Measurements from ENCODE around the gene NUDT13. TPM values are rescaled to one million over a fixed set of nuclear protein-coding genes. Genes with fewer than 3 reads are reported as not detected.
A peak's percentile ranks its signal among the peaks of the same experiment; 100 is the strongest.
"Not testable (repeated sequence)": the region's sequence is repeated elsewhere in the genome, so short reads cannot be mapped to it uniquely, and the experiment has no call there.

Gene NUDT13
- total RNA-seq, 2 donors from 2014 or later = 0.18 to 1.2 TPM

GRCh38 chr10:73134727-73135126 is 24.5 kb downstream of the NUDT13 start:
- no peak overlapping the region for H3K27ac Mint-ChIP-seq
- peaks cover 0 to 8% of the 10 kb centered on the region in 2 donors for H3K36me3 Mint-ChIP-seq

GRCh38 chr10:73136627-73137026 is 26.4 kb downstream of the NUDT13 start:
- ATAC-seq (no peak), DNase-seq (ENCODE audit: low spot score in 2 of 2) (no peak)
- Mint-ChIP-seq H3K27ac (no peak overlapping the region), H3K36me3 (peaks cover 0 to 8% of the 10 kb centered on the region in 2 donors), H3K9me3 (no peaks in the 10 kb centered on the region)

More at GRCh38 chr10:73134727-73135126, 24.5 kb downstream of the NUDT13 start:
- ATAC-seq (no peak), DNase-seq (ENCODE audit: low spot score in 2 of 2) (no peak)
- H3K9me3 Mint-ChIP-seq = no peaks in the 10 kb centered on the region

GRCh38 chr10:73139251-73139650 is 29.0 kb downstream of the NUDT13 start:
- ATAC-seq (no peak), DNase-seq (ENCODE audit: low spot score in 2 of 2) (no peak)
- peak overlapping the region in 1 of 2 donors; percentile 92 for H3K27ac Mint-ChIP-seq
- no peaks in the 10 kb centered on the region for H3K9me3 Mint-ChIP-seq
- peaks cover 0 to 4% of the 10 kb centered on the region in 2 donors for H3K36me3 Mint-ChIP-seq

- ATAC-seq (no peak), DNase-seq (ENCODE audit: low spot score in 2 of 2) (no peak)
- H3K9me3 Mint-ChIP-seq = no peaks in the 10 kb centered on the region
- no peaks in the 10 kb centered on the region for H3K36me3 Mint-ChIP-seq
- H3K27ac Mint-ChIP-seq = no peak overlapping the region
Measured at GRCh38 chr10:73141603-73142002, 31.3 kb downstream of the NUDT13 start.

- DNase-seq (ENCODE audit: low spot score in 2 of 2); H3K27ac Mint-ChIP-seq; H3K9me3 Mint-ChIP-seq; ATAC-seq: not testable (repeated sequence)
- H3K36me3 Mint-ChIP-seq = peaks cover 5 to 20% of the 10 kb centered on the region in 2 donors
Measured at GRCh38 chr10:73150633-73151413, 40.6 kb downstream of the NUDT13 start.

GRCh38 chr10:73152009-73152408 is 41.8 kb downstream of the NUDT13 start:
- Mint-ChIP-seq H3K36me3 (peaks cover 5 to 20% of the 10 kb centered on the region in 2 donors), H3K27ac (no peak overlapping the region), H3K9me3 (no peaks in the 10 kb centered on the region)
- no peak for DNase-seq (ENCODE audit: low spot score in 2 of 2)
- ATAC-seq = no peak

GRCh38 chr10:73156054-73156453 is 45.8 kb downstream of the NUDT13 start:
- no peaks in the 10 kb centered on the region for H3K9me3 Mint-ChIP-seq
- DNase-seq (ENCODE audit: low spot score in 2 of 2) (no peak), ATAC-seq (no peak)
- H3K36me3 Mint-ChIP-seq = peaks cover 5 to 13% of the 10 kb centered on the region in 2 donors
- no peak overlapping the region for H3K27ac Mint-ChIP-seq

- no peak overlapping the region for H3K27ac Mint-ChIP-seq
- ATAC-seq (peak in 1 of 2 donors; percentile 53), DNase-seq (ENCODE audit: low spot score in 2 of 2) (peak in 1 of 2 donors; percentile 51)
- H3K9me3 Mint-ChIP-seq = no peaks in the 10 kb centered on the region
- H3K36me3 Mint-ChIP-seq = peaks cover 0 to 12% of the 10 kb centered on the region in 2 donors
Measured at GRCh38 chr10:73159038-73159648, 48.9 kb downstream of the NUDT13 start.

GRCh38 chr10:73161079-73161478 is 50.8 kb downstream of the NUDT13 start:
- H3K9me3 Mint-ChIP-seq = no peaks in the 10 kb centered on the region
- H3K36me3 Mint-ChIP-seq = peaks cover 3 to 18% of the 10 kb centered on the region in 2 donors
- H3K27ac Mint-ChIP-seq = peak overlapping the region in 1 of 2 donors; percentile 48
- no peak for DNase-seq (ENCODE audit: low spot score in 2 of 2)
- no peak for ATAC-seq

- Mint-ChIP-seq H3K9me3 (no peaks in the 10 kb centered on the region), H3K27ac (peak overlapping the region in 1 of 2 donors; percentile 48), H3K36me3 (peaks cover 5 to 22% of the 10 kb centered on the region in 2 donors)
- ATAC-seq (no peak), DNase-seq (ENCODE audit: low spot score in 2 of 2) (no peak)
Measured at GRCh38 chr10:73161662-73162061, 51.4 kb downstream of the NUDT13 start.

- Mint-ChIP-seq H3K9me3 (no peaks in the 10 kb centered on the region), H3K36me3 (peaks cover 18 to 36% of the 10 kb centered on the region in 2 donors), H3K27ac (peak overlapping the region in 1 of 2 donors; percentile 26)
- ATAC-seq (no peak), DNase-seq (ENCODE audit: low spot score in 2 of 2) (no peak)
Measured at GRCh38 chr10:73163096-73163495, 52.8 kb downstream of the NUDT13 start.

- Mint-ChIP-seq H3K9me3 (no peaks in the 10 kb centered on the region), H3K36me3 (peaks cover 22 to 32% of the 10 kb centered on the region in 2 donors)
Measured at GRCh38 chr10:73166972-73167371, 56.7 kb downstream of the NUDT13 start.

GRCh38 chr10:73167458-73167782 is 57.2 kb downstream of the NUDT13 start:
- Mint-ChIP-seq H3K27ac (peak overlapping the region; percentile 97 to 98), H3K36me3 (peaks cover 22 to 29% of the 10 kb centered on the region in 2 donors), H3K9me3 (no peaks in the 10 kb centered on the region)
- ATAC-seq = peak; percentile 6 to 19
- peak in 1 of 2 donors; percentile 6 for DNase-seq (ENCODE audit: low spot score in 2 of 2)

More at GRCh38 chr10:73166972-73167371, 56.7 kb downstream of the NUDT13 start:
- ATAC-seq = no peak
- H3K27ac Mint-ChIP-seq = peak overlapping the region; percentile 97 to 98
- DNase-seq (ENCODE audit: low spot score in 2 of 2) = no peak

GRCh38 chr10:73167783-73168464 is 57.7 kb downstream of the NUDT13 start, which contains the start of the genes ECD and FAM149B1:
TSS of gene ECD (minus strand) at chr10:73168008. CDS start at chr10:73163937, 4,071 bp downstream.
TSS of gene FAM149B1 (plus strand) at chr10:73168119. CDS start at chr10:73168340, 221 bp downstream.
- Mint-ChIP-seq H3K9me3 (no peaks in the 10 kb centered on the region), H3K27ac (peak within 1 kb of the TSS; percentile 97 to 98), H3K36me3 (peaks cover 22 to 27% of the 10 kb centered on the region in 2 donors)
- peak; percentile 86 to 94 for DNase-seq (ENCODE audit: low spot score in 2 of 2)
- peak; percentile 96 to 99 for ATAC-seq

- ATAC-seq (no peak), DNase-seq (ENCODE audit: low spot score in 2 of 2) (no peak)
- Mint-ChIP-seq H3K9me3 (no peaks in the 10 kb centered on the region), H3K36me3 (peaks cover 22 to 23% of the 10 kb centered on the region in 2 donors), H3K27ac (peak overlapping the region; percentile 84 to 97)
Measured at GRCh38 chr10:73168465-73168803, 58.2 kb downstream of the NUDT13 start.

GRCh38 chr10:73169320-73169719 is 59.1 kb downstream of the NUDT13 start:
- ATAC-seq = no peak

GRCh38 chr10:73172867-73173266 is 62.6 kb downstream of the NUDT13 start:
- H3K27ac Mint-ChIP-seq = no peak overlapping the region
- H3K9me3 Mint-ChIP-seq = no peaks in the 10 kb centered on the region
- no peak for DNase-seq (ENCODE audit: low spot score in 2 of 2)
- peaks cover 2 to 6% of the 10 kb centered on the region in 2 donors for H3K36me3 Mint-ChIP-seq
- ATAC-seq = no peak

More at GRCh38 chr10:73169320-73169719, 59.1 kb downstream of the NUDT13 start:
- no peaks in the 10 kb centered on the region for H3K9me3 Mint-ChIP-seq
- peaks cover 22 to 23% of the 10 kb centered on the region in 2 donors for H3K36me3 Mint-ChIP-seq
- no peak overlapping the region for H3K27ac Mint-ChIP-seq
- DNase-seq (ENCODE audit: low spot score in 2 of 2) = no peak
